ENCODE results near the gene RPS24.

The RPS24 gene

DNA sequence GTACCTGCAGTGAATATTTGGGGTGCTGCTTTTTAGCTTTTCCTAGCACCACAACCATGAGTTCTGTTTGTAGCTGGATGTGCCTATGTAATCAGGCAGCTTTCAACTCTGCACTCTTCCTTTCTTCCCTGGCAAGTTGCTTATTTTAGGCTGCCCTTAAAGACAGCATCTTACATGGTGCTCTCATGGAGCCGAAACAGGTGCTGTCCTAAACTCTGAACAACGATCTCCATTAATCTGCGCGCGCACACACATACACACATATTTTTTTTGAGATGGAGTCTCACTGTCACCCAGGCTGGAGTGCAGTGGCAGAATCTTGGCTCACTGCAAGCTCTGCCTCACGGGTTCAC, 9.1 kb downstream of the RPS24 start:
- Histone ChIP-seq H3K79me2 (peaks cover 5% of the 10 kb centered on the region), H3K9me3 (ENCODE audit: control insufficient read depth, low read length) (no peaks in the 10 kb centered on the region), H2AFZ (no peak overlapping the region), H3K27ac (no peak overlapping the region), H3K4me2 (ENCODE audit: low read length) (no peak overlapping the region), H3K9ac (no peak overlapping the region), H3K4me1 (no peaks in the 10 kb centered on the region), H3K4me3 (ENCODE audit: low read depth, low read length) (no peak overlapping the region), H3K27me3 (ENCODE audit: control insufficient read depth, insufficient read depth, low read length) (no peaks in the 10 kb centered on the region), H3K36me3 (ENCODE audit: control insufficient read depth, insufficient read depth, low read length) (no peaks in the 10 kb centered on the region)
- TF ChIP-seq, protein P1, sequence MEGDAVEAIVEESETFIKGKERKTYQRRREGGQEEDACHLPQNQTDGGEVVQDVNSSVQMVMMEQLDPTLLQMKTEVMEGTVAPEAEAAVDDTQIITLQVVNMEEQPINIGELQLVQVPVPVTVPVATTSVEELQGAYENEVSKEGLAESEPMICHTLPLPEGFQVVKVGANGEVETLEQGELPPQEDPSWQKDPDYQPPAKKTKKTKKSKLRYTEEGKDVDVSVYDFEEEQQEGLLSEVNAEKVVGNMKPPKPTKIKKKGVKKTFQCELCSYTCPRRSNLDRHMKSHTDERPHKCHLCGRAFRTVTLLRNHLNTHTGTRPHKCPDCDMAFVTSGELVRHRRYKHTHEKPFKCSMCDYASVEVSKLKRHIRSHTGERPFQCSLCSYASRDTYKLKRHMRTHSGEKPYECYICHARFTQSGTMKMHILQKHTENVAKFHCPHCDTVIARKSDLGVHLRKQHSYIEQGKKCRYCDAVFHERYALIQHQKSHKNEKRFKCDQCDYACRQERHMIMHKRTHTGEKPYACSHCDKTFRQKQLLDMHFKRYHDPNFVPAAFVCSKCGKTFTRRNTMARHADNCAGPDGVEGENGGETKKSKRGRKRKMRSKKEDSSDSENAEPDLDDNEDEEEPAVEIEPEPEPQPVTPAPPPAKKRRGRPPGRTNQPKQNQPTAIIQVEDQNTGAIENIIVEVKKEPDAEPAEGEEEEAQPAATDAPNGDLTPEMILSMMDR (IDR thresholded peaks at IDR 0.05): no peak

DNA sequence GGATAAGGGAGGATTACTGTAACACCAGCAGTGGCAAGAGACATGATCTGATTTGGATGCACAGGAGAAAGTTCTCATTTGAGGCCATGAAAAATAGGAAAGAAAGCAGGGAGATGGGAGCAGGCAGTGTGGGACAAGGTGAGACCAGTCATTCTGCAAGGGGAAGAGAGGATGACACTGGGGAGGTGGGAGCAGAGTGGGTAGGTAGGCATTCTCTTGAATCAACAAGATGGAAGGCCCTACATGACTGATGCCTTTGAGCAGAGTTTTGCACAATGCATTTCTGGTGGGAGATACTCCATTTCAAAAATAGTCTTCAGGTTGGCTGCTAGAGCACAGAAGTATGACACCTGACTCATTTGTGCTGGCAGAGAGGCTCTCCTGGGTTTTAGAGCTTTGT, 10.5 kb downstream of the RPS24 start:
- Histone ChIP-seq H3K9me3 (ENCODE audit: control insufficient read depth, low read length) (no peaks in the 10 kb centered on the region), H3K4me2 (ENCODE audit: low read length) (no peak overlapping the region), H3K4me1 (no peaks in the 10 kb centered on the region), H3K27me3 (ENCODE audit: control insufficient read depth, insufficient read depth, low read length) (no peaks in the 10 kb centered on the region), H3K27ac (no peak overlapping the region), H3K79me2 (peaks cover 5% of the 10 kb centered on the region), H3K36me3 (ENCODE audit: control insufficient read depth, insufficient read depth, low read length) (no peaks in the 10 kb centered on the region), H3K9ac (no peak overlapping the region), H2AFZ (no peak overlapping the region), H3K4me3 (ENCODE audit: low read depth, low read length) (no peak overlapping the region)
- TF ChIP-seq, protein P1 (IDR thresholded peaks at IDR 0.05): no peak

DNA sequence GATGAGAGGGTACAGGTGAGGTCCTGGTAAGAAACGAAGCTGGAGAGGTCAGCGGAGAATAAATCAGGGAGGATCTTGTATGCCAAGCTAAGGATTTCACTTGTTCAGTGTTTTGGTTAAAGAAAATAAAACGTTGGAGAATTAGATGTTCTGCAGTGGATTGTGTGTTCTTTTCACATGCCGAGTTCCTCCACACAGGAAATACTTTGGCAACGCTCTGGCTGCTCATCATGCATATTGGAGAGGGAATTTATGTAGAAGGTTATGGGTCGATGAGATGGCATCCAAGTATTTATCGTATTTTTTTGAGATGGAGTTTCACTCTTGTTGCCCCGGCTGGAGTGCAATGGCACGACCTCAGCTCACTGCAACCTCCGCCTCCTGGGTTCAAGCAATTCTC, 11.0 kb downstream of the RPS24 start:
- Histone ChIP-seq H3K36me3 (ENCODE audit: control insufficient read depth, insufficient read depth, low read length) (no peaks in the 10 kb centered on the region), H3K9ac (no peak overlapping the region), H3K4me2 (ENCODE audit: low read length) (no peak overlapping the region), H3K27me3 (ENCODE audit: control insufficient read depth, insufficient read depth, low read length) (no peaks in the 10 kb centered on the region), H3K79me2 (peaks cover 5% of the 10 kb centered on the region), H2AFZ (no peak overlapping the region), H3K9me3 (ENCODE audit: control insufficient read depth, low read length) (no peaks in the 10 kb centered on the region), H3K4me1 (no peaks in the 10 kb centered on the region), H3K4me3 (ENCODE audit: low read depth, low read length) (no peak overlapping the region), H3K27ac (no peak overlapping the region)
- TF ChIP-seq, protein P1 (IDR thresholded peaks at IDR 0.05): no peak

DNA sequence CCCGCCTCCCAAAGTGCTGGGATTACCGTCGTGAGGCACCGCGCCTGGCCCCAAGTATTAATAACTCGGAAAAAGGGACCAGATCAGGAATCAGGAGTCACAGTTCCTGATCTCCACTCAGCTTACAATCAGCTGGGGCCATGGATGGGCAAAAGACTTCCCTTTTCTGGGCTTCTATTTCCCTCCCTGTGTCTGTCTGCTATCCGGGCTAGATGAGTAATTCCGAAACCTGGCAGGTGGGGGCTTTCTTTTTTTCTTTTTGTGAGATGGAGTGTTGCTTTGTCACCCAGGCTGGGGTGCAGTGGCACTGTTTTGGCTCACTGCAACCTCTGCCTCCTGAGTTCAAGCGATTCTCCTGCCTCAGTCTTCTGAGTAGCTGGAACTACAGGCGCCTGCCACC, 11.6 kb downstream of the RPS24 start:
- Histone ChIP-seq H3K27me3 (ENCODE audit: control insufficient read depth, insufficient read depth, low read length) (no peaks in the 10 kb centered on the region), H3K4me1 (no peaks in the 10 kb centered on the region), H3K27ac (no peak overlapping the region), H3K4me2 (ENCODE audit: low read length) (no peak overlapping the region), H3K9ac (no peak overlapping the region), H3K9me3 (ENCODE audit: control insufficient read depth, low read length) (no peaks in the 10 kb centered on the region), H3K36me3 (ENCODE audit: control insufficient read depth, insufficient read depth, low read length) (no peaks in the 10 kb centered on the region), H3K4me3 (ENCODE audit: low read depth, low read length) (no peak overlapping the region), H2AFZ (no peak overlapping the region), H3K79me2 (peaks cover 5% of the 10 kb centered on the region)
- TF ChIP-seq, protein P1 (IDR thresholded peaks at IDR 0.05): no peak

DNA sequence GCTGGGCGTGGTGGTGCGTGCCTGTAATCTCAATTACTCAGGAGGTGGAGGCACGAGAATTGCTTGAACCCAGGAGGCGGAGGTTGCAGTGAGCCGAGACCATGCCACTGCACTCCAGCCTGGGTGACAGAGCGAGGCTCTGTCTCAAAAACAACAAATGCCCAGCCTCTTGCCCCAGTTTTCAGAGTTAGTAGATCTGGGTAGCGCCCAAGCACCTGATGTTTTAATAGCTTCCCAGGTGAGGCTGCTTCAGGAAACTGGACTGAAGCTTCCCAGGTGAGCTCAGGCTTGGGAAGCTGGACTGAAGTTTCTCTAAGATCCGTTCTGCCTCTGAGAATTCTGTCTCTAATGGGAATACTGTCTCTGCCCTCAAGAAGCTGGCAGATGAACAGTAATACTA, 12.2 kb downstream of the RPS24 start:
- no peak overlapping the region for H3K9ac ChIP-seq
- no peaks in the 10 kb centered on the region for H3K9me3 ChIP-seq (ENCODE audit: control insufficient read depth, low read length)
- no peaks in the 10 kb centered on the region for H3K36me3 ChIP-seq (ENCODE audit: control insufficient read depth, insufficient read depth, low read length)
- H3K79me2 ChIP-seq: peaks cover 5% of the 10 kb centered on the region
- H2AFZ ChIP-seq: no peak overlapping the region
- H3K4me3 ChIP-seq (ENCODE audit: low read depth, low read length): no peak overlapping the region
- no peak overlapping the region for H3K27ac ChIP-seq
- no peaks in the 10 kb centered on the region for H3K27me3 ChIP-seq (ENCODE audit: control insufficient read depth, insufficient read depth, low read length)
- H3K4me2 ChIP-seq (ENCODE audit: low read length): no peak overlapping the region
- TF ChIP-seq, protein P1 (IDR thresholded peaks at IDR 0.05): no peak
- H3K4me1 ChIP-seq: no peaks in the 10 kb centered on the region

Data from parathyroid adenoma (tissue), 2 donors.